K562 (cell line): ENCODE data around the gene NEU1. TPM values are rescaled to one million over a fixed set of nuclear protein-coding genes. Genes with fewer than 3 reads are reported as not detected.

Experiments
- GTF2A2 ChIP-seq: IDR thresholded peaks from 2 replicates; pipeline ENCODE4 v1.6.1; 2016; ENCODE audit warnings: mild to moderate bottlenecking, missing genetic modification characterization, missing compliant biosample characterization
- ID3 ChIP-seq, 2 experiments: fragments of 250-450 bp in 1 of 2; fragments of 450-650 bp in 1 of 2; sonication (Bioruptor Pico) in 1 of 2; IDR thresholded peaks; 2 replicates each; pipeline versions ENCODE4 v1.6.1 to v1.8.0; 2016 to 2021; ENCODE audit warnings: mild to moderate bottlenecking in 2 of 2, moderate library complexity in 2 of 2, missing compliant biosample characterization in 1 of 2, missing genetic modification characterization in 1 of 2
- KLF16 ChIP-seq: IDR thresholded peaks from 2 replicates; pipeline ENCODE4 v1.6.1; 2016; ENCODE audit warnings: antibody characterized with exemption
- L3MBTL2 ChIP-seq: fragments of 450-650 bp; IDR thresholded peaks from 2 replicates; pipeline ENCODE4 v1.6.1; 2016; ENCODE audit warnings: mild to moderate bottlenecking, moderate library complexity
- MNT ChIP-seq, 2 experiments: fragments of 450-650 bp; conservative IDR thresholded peaks; 2 replicates each; pipeline ENCODE4 v1.6.1; 2017; ENCODE audit warnings: mild to moderate bottlenecking in 2 of 2, moderate library complexity in 2 of 2
- MTA2 ChIP-seq: fragments of 450-650 bp; IDR thresholded peaks from 2 replicates; pipeline ENCODE4 v1.6.1; 2016; ENCODE audit warnings: low read depth
- MXI1 ChIP-seq: IDR thresholded peaks from 2 replicates; pipeline ENCODE4 v1.6.1; 2011; ENCODE audit warnings: low read depth, mild to moderate bottlenecking, improper control_type of control experiment, low read length
- NUFIP1 ChIP-seq: fragments of 450-650 bp; IDR thresholded peaks from 2 replicates; pipeline ENCODE4 v1.6.1; 2018; ENCODE audit not compliant: partially characterized antibody
- PHF21A ChIP-seq: fragments of 450-650 bp; IDR thresholded peaks from 2 replicates; pipeline ENCODE4 v1.6.1; 2017; ENCODE audit warnings: low read depth, borderline replicate concordance
- RBM22 ChIP-seq: fragments of 200-400 bp; formaldehyde crosslinking; IDR thresholded peaks from 2 replicates; pipeline ENCODE4 v1.6.1; 2018; ENCODE audit warnings: low read length, low read depth; ENCODE audit not compliant: poor library complexity, severe bottlenecking
- ZBTB40 ChIP-seq, 2 experiments: fragments of 450-650 bp in 1 of 2; sonication (generic) in 1 of 2; formaldehyde crosslinking in 1 of 2; IDR thresholded peaks; 2 replicates each; pipeline versions ENCODE4 v1.7.1 to v1.9.0; 2016 to 2022; ENCODE audit warnings: inconsistent platforms in 1 of 2, mild to moderate bottlenecking in 1 of 2, missing genetic modification reagents in 1 of 2
- ZFPM2 ChIP-seq: fragments of 250-450 bp; sonication (Bioruptor Pico); IDR thresholded peaks from 2 replicates; pipeline ENCODE4 v1.5.1; 2022; ENCODE audit warnings: mild to moderate bottlenecking
- ZNF277 ChIP-seq: fragments of 250-450 bp; sonication (Bioruptor Pico); IDR thresholded peaks from 2 replicates; pipeline ENCODE4 v1.8.0; 2022; ENCODE audit warnings: inconsistent platforms, mild to moderate bottlenecking, moderate library complexity, borderline replicate concordance
- ZNF589 ChIP-seq: fragments of 200-800 bp; sonication (Bioruptor generic); IDR thresholded peaks from 2 replicates; pipeline ENCODE4 v1.6.1; 2016; ENCODE audit warnings: low read depth, missing genetic modification characterization, missing compliant biosample characterization
- ZZZ3 ChIP-seq: fragments of 450-650 bp; IDR thresholded peaks from 2 replicates; pipeline ENCODE4 v1.6.1; 2016; ENCODE audit warnings: antibody characterized with exemption, mild to moderate bottlenecking, moderate library complexity
- polyA plus RNA-seq, 8 experiments: library from polyadenylated mRNA; depleted of rRNA in 4 of 8; stranded (reverse) in 5 of 8; unstranded in 3 of 8; fragments of >200 nt; fragmentation: Nextera tagmentation in 2 of 8; fragmentation: Illumina TruSeq in 1 of 8; extraction: Ambion mirVana in 2 of 8; extraction: Trizol in 1 of 8; gene quantifications; 2 replicates each; pipeline versions ENCODE4 v1.2.1 to v1.2.3, GENCODE V29; 2011 to 2014; ENCODE audit warnings: inconsistent platforms in 1 of 8, missing spikeins in 1 of 8
- total RNA-seq, 7 experiments: library from RNA; depleted of rRNA in 6 of 7; stranded (reverse); fragments of >200 nt in 6 of 7; fragmentation: Illumina TruSeq in 2 of 7; extraction: Trizol in 2 of 7; gene quantifications; 2 replicates each; pipeline versions ENCODE4 v1.2.1 to v1.2.3, GENCODE V29; 2011 to 2021; ENCODE audit warnings: low replicate concordance in 1 of 7

The NEU1 gene
- total and polyA plus RNA-seq, 9 of the 15 experiments (the other 6 are each of a cell fraction or from before 2014, with no cell fraction given): 14.8 to 67.8 (median 51.0) TPM

- TF ChIP-seq ZBTB40 (IDR thresholded peaks at IDR 0.05) (no peak), ZBTB40 (CRISPR knock-in tag; IDR thresholded peaks at IDR 0.05) (no peak), L3MBTL2 (no peak), ZNF589 (no peak), ZNF277 (no peak), PHF21A (no peak), KLF16 (no peak), GTF2A2 (no peak), ZFPM2 (no peak), MTA2 (no peak), MNT (conservative IDR thresholded peaks at IDR 0.05) (no peak), MXI1 (no peak), NUFIP1 (no peak), ID3 (CRISPR knock-in tag; IDR thresholded peaks at IDR 0.05) (no peak), ID3 (tag; IDR thresholded peaks at IDR 0.05) (no peak), ZZZ3 (no peak), RBM22 (no peak)
Observed at GRCh38 chr6:31837369-31838113, 25.1 kb downstream of the NEU1 start (continued).
